ENCODE results near the gene RAD51AP2.
"Not testable (repeated sequence)": the region's sequence is repeated elsewhere in the genome, so short reads cannot be mapped to it uniquely, and the experiment has no call there.

The RAD51AP2 gene

DNA sequence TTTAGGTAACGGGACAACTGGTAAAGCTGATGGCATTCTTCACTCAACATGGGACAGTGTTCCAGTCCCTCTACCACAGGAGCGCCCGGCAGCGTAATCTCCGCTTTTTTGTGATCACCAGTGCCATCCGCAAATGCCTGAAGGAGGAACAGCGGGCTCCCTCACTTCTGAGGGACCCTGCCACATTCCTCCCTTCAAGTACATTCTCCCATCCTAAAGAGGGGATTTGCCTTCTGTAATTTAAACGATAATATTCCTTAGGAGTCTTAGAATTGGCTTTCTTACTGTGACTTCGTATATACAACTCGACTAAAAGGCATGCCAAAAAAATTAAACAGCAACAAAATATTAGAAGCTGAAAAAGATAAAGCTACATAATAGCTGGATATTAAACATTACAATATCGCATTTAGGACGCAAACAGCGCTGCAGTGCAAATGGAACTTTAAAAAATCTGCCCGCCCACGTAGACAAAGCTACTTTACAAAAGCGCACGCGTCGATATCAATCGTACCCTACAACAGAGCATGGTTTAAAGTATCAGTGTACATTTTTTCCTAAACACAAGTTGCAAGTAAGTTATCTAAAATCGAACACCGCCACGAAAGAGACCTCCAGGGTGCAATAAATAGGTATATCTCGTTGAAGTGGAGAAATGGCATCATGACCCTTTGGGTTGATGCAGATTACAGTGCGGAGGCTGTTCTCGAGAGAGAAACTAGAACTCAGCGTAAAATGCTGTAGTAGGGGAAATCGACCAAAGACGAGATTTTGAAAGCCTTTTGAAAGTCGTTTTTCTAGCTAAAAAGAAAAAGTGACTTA, 20.0 kb upstream of the RAD51AP2 start:
- no peak for DNase-seq (ENCODE audit: insufficient read length, low spot score)
- no peak for FAIRE-seq

DNA sequence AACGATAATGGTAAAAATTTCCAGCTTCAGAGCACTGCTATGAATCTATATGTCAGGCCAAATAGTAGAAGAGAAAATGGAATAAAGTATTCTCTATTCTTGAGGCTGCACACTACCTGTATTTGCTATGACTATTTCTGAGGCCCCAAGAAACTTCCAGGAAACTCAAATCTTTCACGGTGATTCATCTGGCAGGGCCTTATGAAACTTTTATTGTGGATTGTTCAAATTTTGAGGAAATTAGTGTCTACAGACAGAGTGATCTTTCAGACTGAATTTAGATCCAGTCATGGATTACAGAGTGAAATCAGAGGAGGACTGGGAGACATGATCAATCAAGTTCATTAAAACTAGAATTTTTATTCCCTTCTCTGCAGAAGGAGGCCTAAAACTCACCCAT, 18.2 kb upstream of the RAD51AP2 start:
- DNase-seq (ENCODE audit: insufficient read length, low spot score) (no peak), FAIRE-seq (no peak)

DNA sequence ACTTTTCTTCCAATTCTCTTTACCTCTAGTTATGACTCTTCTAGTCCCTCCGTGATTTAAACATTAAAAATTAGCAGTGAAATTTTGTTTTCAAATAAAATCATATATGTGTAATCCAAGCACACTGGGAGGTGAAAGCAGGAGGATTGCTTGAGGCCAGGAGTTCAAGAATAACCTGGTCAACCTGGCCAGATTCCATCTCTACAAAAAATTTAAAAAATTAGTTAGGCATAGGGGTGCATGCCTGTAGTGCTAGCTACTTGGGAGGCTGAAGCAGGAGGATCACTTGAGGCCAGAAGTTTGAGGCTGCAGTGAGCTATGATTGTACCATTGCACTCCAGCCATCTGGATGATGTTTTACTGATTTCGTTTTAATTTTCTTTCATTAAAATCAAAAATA, 15.3 kb upstream of the RAD51AP2 start:
- DNase-seq (ENCODE audit: insufficient read length, low spot score) (no peak), FAIRE-seq (no peak)

DNA sequence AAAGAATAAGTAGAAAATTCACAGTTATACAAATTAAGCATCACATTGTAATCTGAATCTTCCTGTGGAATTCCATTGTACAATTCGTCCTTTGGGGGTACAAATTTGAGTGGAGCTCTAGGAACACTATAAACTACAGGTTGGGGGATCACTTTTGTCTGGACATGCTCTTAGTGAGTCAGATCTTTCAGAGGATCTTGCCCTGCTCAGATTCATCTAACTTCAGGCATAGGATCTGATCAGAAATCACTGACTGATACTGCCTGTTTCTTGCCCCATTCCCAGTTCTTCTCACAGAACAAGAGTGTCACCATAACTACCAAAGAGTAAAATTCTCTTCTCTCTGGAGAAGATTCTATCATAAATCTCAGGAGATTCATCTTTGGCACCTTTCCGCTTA, 11.5 kb upstream of the RAD51AP2 start:
- FAIRE-seq (no peak), DNase-seq (ENCODE audit: insufficient read length, low spot score) (no peak)

DNA sequence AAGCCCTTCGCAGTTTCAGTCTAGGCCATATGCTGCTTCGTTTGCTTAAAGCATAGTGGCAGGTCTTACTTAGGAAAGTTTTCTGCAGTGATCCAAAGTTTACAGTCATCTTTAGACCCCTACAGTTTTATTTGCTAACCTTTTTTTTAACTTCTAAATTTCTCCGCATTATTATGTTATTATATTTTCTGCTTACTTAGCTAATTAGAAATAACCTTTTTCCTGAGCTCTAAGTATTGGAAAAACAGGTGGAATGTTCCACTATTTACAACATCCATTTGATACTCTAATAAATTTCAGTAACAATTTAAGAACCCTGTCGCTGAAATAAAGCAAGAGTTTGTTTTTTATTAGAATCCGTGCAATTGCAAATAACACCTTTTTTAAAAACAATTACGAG, 4.1 kb upstream of the RAD51AP2 start:
- no peak for FAIRE-seq
- no peak for DNase-seq (ENCODE audit: insufficient read length, low spot score)

DNA sequence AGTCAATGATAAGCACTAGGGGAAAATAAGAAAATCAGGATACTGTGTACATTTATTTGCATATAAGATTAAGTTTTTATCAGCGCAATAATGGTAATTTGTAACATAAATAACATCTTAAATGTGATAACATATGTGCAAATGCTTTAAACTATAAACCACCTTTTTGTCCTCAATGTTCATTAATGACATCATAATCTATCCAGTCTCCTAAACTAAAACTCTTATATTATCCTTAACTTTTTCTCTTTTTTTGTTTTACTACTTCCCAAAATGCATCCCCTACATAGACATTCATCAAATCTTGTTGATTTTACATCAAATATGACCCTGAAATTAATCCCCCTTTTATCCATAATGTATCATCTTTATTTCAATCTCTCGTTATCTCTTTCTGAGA, 3.4 kb upstream of the RAD51AP2 start:
- DNase-seq (ENCODE audit: insufficient read length, low spot score) (no peak), FAIRE-seq (no peak)

DNA sequence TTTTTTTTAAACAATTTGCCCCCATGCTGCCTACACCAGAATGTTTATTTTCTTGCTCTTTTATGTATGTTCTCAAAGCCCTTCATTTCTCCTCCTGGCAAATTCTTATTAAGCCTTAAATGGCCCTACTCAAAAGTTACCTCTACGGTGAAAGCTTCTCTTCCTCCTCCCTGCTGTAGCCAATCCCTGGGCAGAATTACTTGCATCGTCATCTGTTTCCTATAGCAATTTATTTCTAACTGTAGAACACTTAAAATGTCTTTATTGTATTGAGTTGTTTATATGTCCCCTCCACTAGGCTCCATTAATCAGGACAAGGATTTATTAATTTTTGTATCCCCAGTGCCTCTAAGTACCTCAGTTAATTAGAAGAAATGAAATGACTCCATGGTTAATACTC, 2.5 kb upstream of the RAD51AP2 start:
- DNase-seq (ENCODE audit: insufficient read length, low spot score) (no peak), FAIRE-seq (no peak)

DNA sequence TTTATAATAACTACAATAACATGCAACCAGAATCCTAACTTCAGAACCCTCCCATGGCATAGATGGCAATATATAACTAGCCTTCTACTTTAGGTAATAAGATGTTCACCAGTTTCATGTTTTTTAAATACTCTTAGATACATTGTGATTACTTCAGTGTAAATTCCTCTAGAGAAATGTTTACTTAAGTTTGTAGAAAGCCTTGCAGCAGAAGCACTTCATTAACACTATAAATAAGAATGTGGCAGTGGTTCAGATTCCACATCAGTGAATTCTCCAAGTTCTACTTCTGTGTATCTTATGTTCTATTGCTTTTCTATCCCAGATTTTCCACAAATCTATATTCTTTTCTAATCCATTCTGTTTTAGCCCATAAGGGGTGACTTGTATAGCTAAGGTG, 1.2 kb upstream of the RAD51AP2 start:
- DNase-seq (ENCODE audit: insufficient read length, low spot score): no peak
- no peak for FAIRE-seq

DNA sequence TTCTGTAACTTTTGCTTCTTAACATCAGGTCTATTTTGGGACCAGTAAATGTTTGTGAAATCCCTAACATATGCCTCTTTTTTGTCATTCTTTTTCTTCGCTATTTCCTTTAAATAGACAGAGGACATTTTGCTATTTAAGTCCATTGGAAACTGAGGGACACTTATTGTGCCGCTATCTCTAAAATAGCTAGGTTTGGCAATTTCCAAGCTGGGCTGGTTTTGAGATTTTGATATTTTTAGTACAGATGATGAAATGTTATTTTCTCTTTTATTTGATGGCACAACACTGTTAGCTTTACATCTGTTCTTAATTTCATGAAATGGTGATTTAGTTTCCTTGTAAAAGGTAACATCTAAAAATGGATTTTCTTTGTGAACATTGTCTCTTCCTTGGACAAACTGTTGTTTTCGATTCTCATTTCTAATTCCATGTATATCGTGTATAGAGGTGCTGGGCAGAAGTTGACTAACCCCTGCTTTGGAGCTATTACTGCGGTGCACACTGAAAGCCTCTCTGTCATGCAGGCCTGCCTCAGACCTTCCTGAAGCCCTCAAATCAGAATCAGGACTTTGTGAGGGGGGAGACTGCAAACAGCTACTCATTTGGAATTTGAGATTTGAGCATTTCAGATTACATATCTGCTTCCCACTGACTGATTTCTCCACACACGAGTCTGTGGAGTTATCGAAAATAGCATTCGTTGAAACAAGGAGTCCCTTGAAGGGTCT, 594 bp downstream of the RAD51AP2 start:
- no peak for DNase-seq (ENCODE audit: insufficient read length, low spot score)
- FAIRE-seq: no peak

DNA sequence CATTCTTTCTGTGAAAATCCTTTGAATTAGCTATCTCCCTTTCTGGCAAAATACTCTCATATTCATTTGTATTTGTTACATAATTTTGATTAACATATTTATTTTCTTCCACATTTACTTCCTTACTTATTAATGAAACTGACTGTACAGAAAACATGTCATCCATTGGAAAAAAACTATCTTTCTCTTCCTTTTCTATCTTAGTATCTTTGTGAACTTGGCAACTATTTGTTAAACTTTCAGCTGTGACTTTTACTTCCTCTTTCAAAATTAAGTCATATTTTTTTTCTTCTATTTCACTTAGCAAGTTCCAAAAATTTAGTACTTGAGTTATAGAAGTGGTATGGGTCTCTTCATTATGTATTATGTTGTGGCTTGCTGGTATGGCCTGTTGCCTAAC, 2.6 kb downstream of the RAD51AP2 start:
- FAIRE-seq (no peak), DNase-seq (ENCODE audit: insufficient read length, low spot score) (no peak)

DNA sequence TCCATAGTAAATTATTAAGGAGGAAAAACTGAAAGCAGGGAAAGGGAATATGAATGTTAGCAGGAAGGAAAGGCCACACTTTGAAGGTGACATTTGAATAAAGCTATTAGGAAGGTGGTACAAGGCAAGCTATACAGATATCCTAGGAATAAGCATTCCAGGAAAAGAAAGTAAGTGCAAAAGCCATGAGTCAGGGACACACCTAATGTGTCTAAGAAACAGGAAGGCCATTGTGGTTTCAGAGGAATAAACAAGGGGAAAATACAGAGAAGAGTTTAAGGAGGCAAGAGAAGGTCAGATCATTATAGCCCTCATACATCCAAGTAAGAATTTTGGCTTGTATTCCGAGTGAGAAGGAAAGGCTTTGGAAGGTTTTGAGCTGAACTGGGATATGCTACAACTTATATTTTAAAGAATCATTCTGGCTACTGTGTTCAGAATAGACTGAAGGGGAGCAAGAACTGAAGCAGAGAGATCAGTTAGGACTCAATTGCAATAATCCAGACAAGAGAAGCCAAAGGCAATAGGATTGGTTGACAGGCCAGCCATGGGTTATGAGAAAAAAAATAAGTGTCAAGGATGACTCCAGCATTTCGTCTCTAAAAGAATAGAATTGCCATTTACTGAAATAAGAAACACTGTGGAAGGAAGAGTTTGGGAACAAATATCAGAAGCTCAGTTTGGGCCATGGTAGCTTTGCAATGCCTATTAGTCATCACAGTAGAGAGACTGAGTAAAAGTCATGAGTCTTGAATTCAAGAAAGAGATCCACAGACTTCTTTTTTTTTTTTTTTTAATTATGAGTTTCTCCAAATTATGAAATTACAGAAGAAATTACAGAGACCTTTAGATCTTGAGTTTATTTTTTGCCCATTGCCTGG, 11.3 kb downstream of the RAD51AP2 start:
- FAIRE-seq (no peak), DNase-seq (ENCODE audit: insufficient read length, low spot score) (no peak)

DNA sequence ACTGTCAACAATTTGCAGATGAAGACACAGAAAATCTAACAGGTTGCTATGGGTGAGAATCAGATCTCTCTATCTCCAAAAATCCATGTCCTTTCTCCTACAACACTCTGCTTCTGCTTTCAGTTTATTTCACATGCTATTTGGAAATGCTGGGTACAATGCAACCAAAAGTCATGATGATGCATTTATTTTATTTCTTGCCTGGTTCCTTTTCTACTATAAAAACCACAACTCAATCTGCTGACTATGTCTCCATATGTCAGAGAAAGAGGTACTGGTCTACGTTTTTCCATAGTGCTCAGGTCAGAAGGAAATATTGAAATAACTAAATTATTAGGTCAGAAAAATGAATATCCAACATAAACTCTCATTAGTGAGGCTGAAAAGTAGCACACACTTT, 20.5 kb downstream of the RAD51AP2 start:
- FAIRE-seq: no peak

DNA sequence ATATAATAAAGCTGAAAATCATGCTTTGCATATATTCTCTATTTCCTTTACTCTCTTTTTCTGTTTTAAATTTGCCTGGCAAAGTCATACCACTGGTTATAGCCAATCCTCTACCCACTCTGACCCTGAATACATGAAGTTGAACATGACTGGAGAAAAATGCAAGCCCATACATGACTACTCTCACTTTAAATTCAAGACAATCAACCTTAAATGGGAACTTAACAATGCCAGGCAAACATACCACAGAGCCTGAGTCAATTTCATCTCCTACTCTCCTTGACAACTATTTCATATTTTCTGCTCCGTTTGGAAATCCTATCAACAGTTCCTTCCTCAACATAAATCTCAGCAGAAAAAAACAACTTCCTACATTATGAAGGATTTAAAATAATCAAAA, 22.6 kb downstream of the RAD51AP2 start:
- FAIRE-seq (no peak), DNase-seq (ENCODE audit: insufficient read length, low spot score) (no peak)

More for the DNA sequence above, 20.5 kb downstream of the RAD51AP2 start:
- no peak for DNase-seq (ENCODE audit: insufficient read length, low spot score)

DNA sequence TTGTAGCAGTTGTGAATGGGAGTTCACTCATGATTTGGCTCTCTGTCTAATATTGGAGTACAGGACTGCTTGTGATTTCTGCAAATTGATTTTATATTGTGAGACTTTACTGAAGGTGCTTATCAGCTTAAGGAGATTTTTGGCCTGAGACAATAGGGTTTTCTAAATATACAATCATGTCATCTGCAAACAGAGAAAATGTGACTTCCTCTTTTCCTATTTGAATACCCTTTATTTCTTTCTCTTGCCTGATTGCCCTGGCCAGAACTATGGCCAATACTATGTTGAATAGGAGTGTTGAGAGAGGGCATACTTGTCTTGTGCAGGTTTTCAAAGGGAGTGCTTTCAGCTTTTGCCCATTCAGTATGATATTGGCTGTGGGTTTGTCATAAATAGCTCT, 28.1 kb downstream of the RAD51AP2 start:
- not testable (repeated sequence) for FAIRE-seq; DNase-seq (ENCODE audit: insufficient read length, low spot score)

DNA sequence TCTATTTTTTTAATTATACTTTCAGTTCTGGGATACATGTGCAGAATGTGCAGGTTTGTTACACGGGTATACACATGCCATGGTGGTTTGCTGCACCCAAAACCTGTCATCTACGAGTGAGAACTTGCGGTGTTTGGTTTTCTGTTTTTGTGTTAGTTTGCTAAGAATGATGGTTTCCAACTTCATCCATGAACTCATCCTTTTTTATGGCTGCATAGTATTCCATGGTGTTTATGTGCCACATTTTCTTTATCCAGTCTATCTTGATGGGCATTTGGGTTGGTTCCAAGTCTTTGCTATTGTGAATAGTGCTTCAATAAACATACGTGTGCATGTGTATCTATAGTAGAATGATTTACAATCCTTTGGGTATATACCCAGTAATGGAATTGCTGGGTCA, 29.6 kb downstream of the RAD51AP2 start:
- not testable (repeated sequence) for FAIRE-seq; DNase-seq (ENCODE audit: insufficient read length, low spot score)

DNA sequence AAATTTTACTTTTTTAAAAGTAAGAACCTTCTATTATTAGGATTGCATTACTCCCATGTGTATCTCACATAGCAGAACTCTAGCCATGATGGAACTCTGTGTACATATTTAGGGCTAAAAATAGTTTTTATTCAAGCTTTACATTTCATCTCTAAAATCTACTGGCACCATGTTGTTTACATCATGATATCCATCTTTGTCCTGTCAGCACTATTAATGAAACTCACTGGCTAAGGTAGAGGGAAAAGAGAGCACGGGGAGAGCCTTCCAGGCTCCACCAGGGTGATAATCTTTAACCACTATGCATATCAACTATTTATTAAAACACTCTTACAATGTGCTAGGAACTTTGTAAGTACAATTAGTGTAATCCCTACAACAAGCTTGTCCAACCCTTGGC, 34.7 kb downstream of the RAD51AP2 start:
- no peak for FAIRE-seq
- no peak for DNase-seq (ENCODE audit: insufficient read length, low spot score)

DNA sequence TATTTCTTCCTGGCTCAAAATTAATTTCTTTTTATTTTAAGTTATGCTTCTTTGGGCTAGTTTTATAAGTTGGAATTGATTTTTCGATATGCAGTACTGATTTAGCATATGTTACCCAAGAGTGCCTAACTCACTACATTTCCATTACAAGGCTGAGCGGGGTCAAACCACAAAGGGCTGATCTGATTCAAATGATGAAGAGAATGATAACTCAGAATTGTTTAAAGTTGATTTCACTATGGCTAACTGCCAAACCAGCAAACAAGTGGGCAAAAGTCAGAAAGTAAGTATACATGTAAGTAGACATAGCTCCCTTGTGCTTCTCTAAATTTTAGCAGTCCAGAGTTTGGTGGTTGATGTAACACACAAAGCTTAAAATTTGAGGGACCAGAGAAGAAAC, 35.6 kb downstream of the RAD51AP2 start:
- no peak for DNase-seq (ENCODE audit: insufficient read length, low spot score)
- FAIRE-seq: no peak

DNA sequence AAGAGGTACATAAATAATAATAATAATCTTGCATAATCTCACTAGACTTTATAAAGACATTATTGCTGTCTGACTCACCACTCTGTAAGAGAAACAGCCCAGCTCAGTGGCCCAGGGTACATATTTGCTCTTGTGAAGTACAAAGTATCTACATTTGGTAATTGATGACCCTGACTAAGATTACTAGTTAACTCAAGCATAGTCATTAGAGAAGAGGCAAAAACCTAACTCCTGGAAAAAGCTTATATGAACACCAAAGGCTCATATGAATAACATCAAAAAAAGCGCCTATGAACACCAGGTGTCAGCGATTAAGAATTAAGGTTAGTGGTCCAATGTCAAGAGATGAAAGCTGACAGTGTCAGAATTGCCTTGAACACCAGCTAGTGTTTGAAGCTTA, 38.4 kb downstream of the RAD51AP2 start:
- FAIRE-seq (no peak), DNase-seq (ENCODE audit: insufficient read length, low spot score) (no peak)

DNA sequence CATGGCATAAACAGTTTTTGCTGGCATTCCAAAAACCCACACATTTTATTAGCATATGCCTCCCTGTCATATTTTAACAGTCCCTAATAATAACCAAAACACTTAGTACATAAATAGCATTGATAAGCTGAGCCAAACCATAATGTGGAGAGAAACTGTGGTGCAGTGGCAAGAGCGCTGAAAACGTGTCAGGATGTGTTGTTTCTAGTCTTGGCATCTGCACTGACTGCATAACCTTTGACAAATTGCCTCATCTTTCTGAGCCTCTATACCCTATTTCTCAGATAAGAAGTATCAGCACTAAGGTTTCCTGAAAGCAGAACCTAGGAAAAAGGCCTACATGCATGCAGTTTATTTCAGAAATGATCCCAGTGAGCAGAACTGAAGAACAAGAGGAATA, 41.4 kb downstream of the RAD51AP2 start:
- FAIRE-seq: no peak
- no peak for DNase-seq (ENCODE audit: insufficient read length, low spot score)

DNA sequence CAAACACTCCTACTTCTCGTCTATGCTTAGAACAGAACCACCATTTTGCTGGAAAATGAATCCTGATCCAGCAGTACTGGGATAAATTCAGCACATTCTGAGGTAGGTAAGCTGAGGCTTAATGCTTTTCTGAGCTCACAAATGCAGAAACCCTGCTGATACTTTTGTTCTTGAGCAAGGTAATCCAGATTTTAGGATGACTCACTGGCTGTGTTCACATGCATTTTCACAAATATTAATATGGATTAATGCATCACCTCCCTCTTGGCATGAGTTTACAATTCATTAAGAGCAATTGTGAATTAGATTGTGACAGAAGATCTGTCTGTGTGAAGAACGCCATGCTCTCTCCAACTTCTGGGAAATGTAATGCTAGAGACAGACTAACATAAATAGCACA, 42.2 kb downstream of the RAD51AP2 start:
- DNase-seq (ENCODE audit: insufficient read length, low spot score): no peak
- no peak for FAIRE-seq

DNA sequence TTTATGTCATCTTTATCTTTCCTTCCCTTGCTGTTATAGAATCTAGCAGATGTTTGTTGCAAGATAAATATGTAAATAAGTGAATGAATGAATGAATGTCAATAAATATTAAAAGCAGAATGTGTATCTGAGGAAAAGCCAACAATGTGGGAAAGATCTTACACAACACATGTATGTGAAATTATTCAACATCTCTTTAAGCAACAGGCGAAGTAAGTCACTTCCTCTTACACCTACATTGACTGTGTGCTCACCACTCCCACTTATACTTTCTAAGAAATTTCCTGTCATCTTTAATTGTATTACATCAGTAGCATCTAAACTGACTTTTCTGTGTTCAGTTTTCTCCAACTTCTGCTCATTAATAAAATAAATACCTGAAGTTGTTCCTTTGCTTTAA, 43.0 kb downstream of the RAD51AP2 start:
- DNase-seq (ENCODE audit: insufficient read length, low spot score) (no peak), FAIRE-seq (no peak)

Measured in HTR-8/SVneo (cell line).